ENCODE data around the gene PTPMT1.

Gene PTPMT1

GRCh38 chr11:47615249-47615648, 49.9 kb downstream of the PTPMT1 start:
- DNase-seq (ENCODE audit: low spot score), result no peak

GRCh38 chr11:47616726-47617416, 51.5 kb downstream of the PTPMT1 start:
- DNase-seq (ENCODE audit: low spot score), result no peak

DNA sequence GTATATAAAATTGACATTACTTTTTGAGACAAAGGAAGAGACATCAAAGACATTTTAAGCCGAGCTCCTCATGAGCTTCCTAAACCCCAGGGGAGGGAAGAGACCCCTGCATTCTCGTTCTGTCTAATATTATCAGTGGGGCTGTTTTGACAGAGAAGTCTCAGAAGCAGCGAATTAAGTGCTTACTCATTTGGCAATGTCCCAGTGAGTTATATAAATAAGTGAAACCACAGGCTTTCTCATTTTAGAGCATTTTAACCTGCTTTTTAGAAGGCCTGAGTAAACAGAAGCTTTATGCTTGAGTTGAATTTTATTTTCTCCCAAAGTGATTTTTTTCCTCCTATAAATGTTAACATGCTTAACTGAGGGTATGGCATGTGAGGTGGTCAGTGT, 52.0 kb downstream of the PTPMT1 start:
- no peak for DNase-seq (ENCODE audit: low spot score)

GRCh38 chr11:47620836-47621378, 55.5 kb downstream of the PTPMT1 start:
- no peak for DNase-seq (ENCODE audit: low spot score)
